AG10803 (cell line): ENCODE measurements around the gene CDYL.
"Not testable (repeated sequence)": the region's sequence is repeated elsewhere in the genome, so short reads cannot be mapped to it uniquely, and the experiment has no call there.

Experiments used
- DNase-seq: peaks from one replicate; pipeline ENCODE4 v3.0.0; 2010; ENCODE audit warnings: low read depth
- H3K4me3 ChIP-seq: 2 replicates; pipeline ENCODE4 v1.5.1; 2011; ENCODE audit warnings: mild to moderate bottlenecking, low read length, control low read depth
- CTCF ChIP-seq: conservative IDR thresholded peaks from 2 replicates; pipeline ENCODE4 v1.5.1; 2011; ENCODE audit warnings: mild to moderate bottlenecking, low read length, control low read depth, inconsistent platforms

CDYL gene

GRCh38 chr6:4851035-4851434 is 74.8 kb downstream of the CDYL start:
- no peak for DNase-seq
- TF ChIP-seq CTCF = no peak
- H3K4me3 ChIP-seq = no peak overlapping the region

- not testable (repeated sequence) for H3K4me3 ChIP-seq, DNase-seq
Observed at GRCh38 chr6:4852186-4852585, 76.0 kb downstream of the CDYL start.

GRCh38 chr6:4852938-4853337 is 76.7 kb downstream of the CDYL start:
- no peak overlapping the region for H3K4me3 ChIP-seq
- DNase-seq = no peak
- no peak for TF ChIP-seq CTCF

GRCh38 chr6:4853349-4853748 is 77.1 kb downstream of the CDYL start:
- no peak for DNase-seq
- no peak for TF ChIP-seq CTCF
- H3K4me3 ChIP-seq = no peak overlapping the region

GRCh38 chr6:4853782-4854511 is 77.7 kb downstream of the CDYL start:
- DNase-seq = no peak
- no peak overlapping the region for H3K4me3 ChIP-seq
- TF ChIP-seq CTCF = no peak

GRCh38 chr6:4856785-4857184 is 80.6 kb downstream of the CDYL start:
- no peak for DNase-seq
- no peak overlapping the region for H3K4me3 ChIP-seq
- no peak for TF ChIP-seq CTCF

GRCh38 chr6:4858194-4859015 is 82.2 kb downstream of the CDYL start:
- no peak overlapping the region for H3K4me3 ChIP-seq
- DNase-seq = no peak
- no peak for TF ChIP-seq CTCF
